ENCODE measurements around the gene COMMD2. TPM values are rescaled to one million over a fixed set of nuclear protein-coding genes. Genes with fewer than 3 reads are reported as not detected.

COMMD2 gene
- total and polyA plus RNA-seq, 2 donors (not counting 1 experiment from before 2014, with no cell fraction given): 15.0 to 45.1 TPM

GRCh38 chr3:149738876-149739275 lies 13.4 kb downstream of the COMMD2 start:
- DNase-seq (no peak), ATAC-seq (ENCODE audit: low read depth) (no peak)
- H3K27me3 Mint-ChIP-seq: no peaks in the 10 kb centered on the region
- H3K9ac ChIP-seq (ENCODE audit: low read length): no peak overlapping the region
- no peak overlapping the region for H3K4me2 ChIP-seq (replicated peaks; ENCODE audit: low read depth, low read length, poor library complexity, severe bottlenecking)
- no peak overlapping the region for H3K27ac ChIP-seq (ENCODE audit: low read length in 2 of 2)
- no peak overlapping the region for H2AFZ ChIP-seq (ENCODE audit: insufficient read depth, low read depth, low read length, poor library complexity, severe bottlenecking)
- no peaks in the 10 kb centered on the region for H3K9me3 ChIP-seq (ENCODE audit: control extremely low read depth in 1 of 3, control insufficient read depth in 2 of 3, insufficient read depth in 1 of 3, low read length in 2 of 3)
- no peaks in the 10 kb centered on the region for H4K20me1 ChIP-seq (ENCODE audit: control insufficient read depth, insufficient read depth, low read length, poor library complexity, severe bottlenecking)
- WGBS (ENCODE audit: insufficient coverage): no CpG with 5 or more reads among the region's 2 CpGs
- intact Hi-C loops (cut with micrococcal nuclease): no loop called here
- H3K79me2 ChIP-seq (ENCODE audit: control insufficient read depth, insufficient read depth, low read length): no peaks in the 10 kb centered on the region
- no peak for TF ChIP-seq CTCF (IDR thresholded peaks at IDR 0.05)
- TF ChIP-seq EZH2 (IDR thresholded peaks at IDR 0.05; ENCODE audit: borderline replicate concordance, insufficient read depth, low read depth, low read length, poor library complexity, severe bottlenecking): no peak
- H3K36me3 ChIP-seq (replicated peaks in 1 of 2; ENCODE audit: control extremely low read depth in 1 of 2, control insufficient read depth in 1 of 2, extremely low read depth in 1 of 2, insufficient read depth in 2 of 2, low read length in 1 of 2): peaks cover 8 to 29% of the 10 kb centered on the region in 2 experiments
- H3K27ac Mint-ChIP-seq: no peak overlapping the region
- no peaks in the 10 kb centered on the region for H3K4me1 Mint-ChIP-seq
- H3K27me3 ChIP-seq (replicated peaks in 1 of 4; ENCODE audit: control extremely low read depth in 1 of 4, control insufficient read depth in 3 of 4, insufficient read depth in 4 of 4, low read length in 3 of 4): no peaks in the 10 kb centered on the region
- POLR2A ChIA-PET: no interaction called here
- CTCF ChIA-PET: interaction anchor here (1.0 kb wide), 1 partner anchor 69 kb away, joined by 3 read pairs; no protein-coding TSS in a partner anchor
- no peaks in the 10 kb centered on the region for H3K9me3 Mint-ChIP-seq (ENCODE audit: insufficient read depth)
- no peaks in the 10 kb centered on the region for H3K4me1 ChIP-seq (ENCODE audit: control insufficient read depth in 2 of 2, insufficient read depth in 2 of 2, low read length in 2 of 2)
- H3K4me3 ChIP-seq (ENCODE audit: control extremely low read depth in 1 of 5, extremely low read depth in 1 of 5, insufficient read depth in 1 of 5, low read depth in 2 of 5, low read length in 4 of 5): no peak overlapping the region
- H3K4me3 Mint-ChIP-seq: no peak overlapping the region

GRCh38 chr3:149736953-149737205 lies 15.4 kb downstream of the COMMD2 start:
- no peaks in the 10 kb centered on the region for H4K20me1 ChIP-seq (ENCODE audit: control insufficient read depth, insufficient read depth, low read length, poor library complexity, severe bottlenecking)
- POLR2A ChIA-PET: no interaction called here
- no peak overlapping the region for H3K9ac ChIP-seq (ENCODE audit: low read length)
- Mint-ChIP-seq H3K27me3 (no peaks in the 10 kb centered on the region), H3K27ac (no peak overlapping the region), H3K4me1 (no peaks in the 10 kb centered on the region), H3K9me3 (ENCODE audit: insufficient read depth) (no peaks in the 10 kb centered on the region), H3K4me3 (no peak overlapping the region)
- no peak overlapping the region for H3K4me2 ChIP-seq (replicated peaks; ENCODE audit: low read depth, low read length, poor library complexity, severe bottlenecking)
- peaks cover 6 to 24% of the 10 kb centered on the region in 2 experiments for H3K36me3 ChIP-seq (replicated peaks in 1 of 2; ENCODE audit: control extremely low read depth in 1 of 2, control insufficient read depth in 1 of 2, extremely low read depth in 1 of 2, insufficient read depth in 2 of 2, low read length in 1 of 2)
- H3K4me1 ChIP-seq (ENCODE audit: control insufficient read depth in 2 of 2, insufficient read depth in 2 of 2, low read length in 2 of 2): no peaks in the 10 kb centered on the region
- CTCF ChIA-PET: no interaction called here
- no peaks in the 10 kb centered on the region for H3K79me2 ChIP-seq (ENCODE audit: control insufficient read depth, insufficient read depth, low read length)
- ATAC-seq (ENCODE audit: low read depth) (no peak), DNase-seq (no peak)
- no peak overlapping the region for H2AFZ ChIP-seq (ENCODE audit: insufficient read depth, low read depth, low read length, poor library complexity, severe bottlenecking)
- H3K4me3 ChIP-seq (ENCODE audit: control extremely low read depth in 1 of 5, extremely low read depth in 1 of 5, insufficient read depth in 1 of 5, low read depth in 2 of 5, low read length in 4 of 5): no peak overlapping the region
- intact Hi-C loops (cut with micrococcal nuclease): no loop called here
- TF ChIP-seq CTCF (IDR thresholded peaks at IDR 0.05) (no peak), EZH2 (IDR thresholded peaks at IDR 0.05; ENCODE audit: borderline replicate concordance, insufficient read depth, low read depth, low read length, poor library complexity, severe bottlenecking) (no peak)
- H3K27ac ChIP-seq (ENCODE audit: low read length in 2 of 2): no peak overlapping the region
- H3K9me3 ChIP-seq (ENCODE audit: control extremely low read depth in 1 of 3, control insufficient read depth in 2 of 3, insufficient read depth in 1 of 3, low read length in 2 of 3): no peaks in the 10 kb centered on the region
- H3K27me3 ChIP-seq (replicated peaks in 1 of 4; ENCODE audit: control extremely low read depth in 1 of 4, control insufficient read depth in 3 of 4, insufficient read depth in 4 of 4, low read length in 3 of 4): no peaks in the 10 kb centered on the region
